Measurements from ENCODE around the gene CFAP74. TPM values are rescaled to one million over a fixed set of nuclear protein-coding genes. Genes with fewer than 3 reads are reported as not detected.

CFAP74 gene
- total and polyA plus RNA-seq, 2 of the 13 experiments (the other 11 are each of a cell fraction or from before 2014, with no cell fraction given) = 0.27 to 0.62 TPM

- POLR2A ChIA-PET = no interaction called here
- in situ Hi-C loops (cut with HindIII; ENCODE audit: extremely low pct_ligation_motif_present, low pct_unique_long_range_greater_than_20kb) = no loop called here
- no peak for FAIRE-seq
Observed at GRCh38 chr1:2052054-2052679, 48.6 kb upstream of the CFAP74 start.

More at GRCh38 chr1:2052054-2052679, 48.6 kb upstream of the CFAP74 start:
- WGBS (ENCODE audit: low lambda C conversion rate) = 86% methylated on average over 16 of the region's 16 CpGs
- Histone ChIP-seq H3K36me3 (replicated peaks in 1 of 2; ENCODE audit: control insufficient read depth in 1 of 2, insufficient read depth in 2 of 2, low read length in 2 of 2) (peaks cover 7 to 11% of the 10 kb centered on the region in 2 experiments; a peak in 3 of 5 replicates), H3K9ac (ENCODE audit: insufficient read depth, low read depth, low read length) (peak overlapping the region; percentile 73; the same call in 1 of the 2 replicates), H3K27me3 (ENCODE audit: control insufficient read depth in 1 of 2, insufficient read depth in 2 of 2, low read length in 2 of 2) (no peaks in the 10 kb centered on the region), H2AFZ (ENCODE audit: low read length) (no peak overlapping the region), H3K9me3 (ENCODE audit: low read length) (no peaks in the 10 kb centered on the region), H3K79me2 (ENCODE audit: insufficient read depth, low read length) (peaks cover 3% of the 10 kb centered on the region), H3K4me2 (ENCODE audit: low read depth, low read length) (peak overlapping the region; percentile 80), H3K4me1 (ENCODE audit: insufficient read depth, low read length) (peaks cover 49% of the 10 kb centered on the region), H4K20me1 (ENCODE audit: insufficient read depth, low read length) (0 out of 2 replicates have a peak, but pooled peaks cover 5% of the 10 kb centered on the region), H3K4me3 (replicated peaks in 1 of 3; ENCODE audit: insufficient read depth in 1 of 3, low read depth in 2 of 3, low read length in 3 of 3) (peak overlapping the region in 2 of 3 experiments; percentile 80 to 89; a peak in 3 of 6 replicates), H3K27ac (ENCODE audit: extremely low read length, insufficient read depth, low read length) (no peak overlapping the region)
- DNase-seq (ENCODE audit: low spot score) = no peak
- no peak for TF ChIP-seq ZFX (CRISPR knock-in tag; IDR thresholded peaks at IDR 0.05; ENCODE audit: low read depth)
- TF ChIP-seq ARNT2 (CRISPR knock-in tag; IDR thresholded peaks at IDR 0.05; ENCODE audit: low read depth) = no peak
- no peak for TF ChIP-seq MAX (IDR thresholded peaks at IDR 0.05)
- TF ChIP-seq ZNF468 (CRISPR knock-in tag; IDR thresholded peaks at IDR 0.05) = no peak
- no peak for TF ChIP-seq ZNF33A (CRISPR knock-in tag; IDR thresholded peaks at IDR 0.05; ENCODE audit: borderline replicate concordance)
- no peak for TF ChIP-seq ZNF557 (CRISPR knock-in tag; IDR thresholded peaks at IDR 0.05)
- TF ChIP-seq, protein P1, sequence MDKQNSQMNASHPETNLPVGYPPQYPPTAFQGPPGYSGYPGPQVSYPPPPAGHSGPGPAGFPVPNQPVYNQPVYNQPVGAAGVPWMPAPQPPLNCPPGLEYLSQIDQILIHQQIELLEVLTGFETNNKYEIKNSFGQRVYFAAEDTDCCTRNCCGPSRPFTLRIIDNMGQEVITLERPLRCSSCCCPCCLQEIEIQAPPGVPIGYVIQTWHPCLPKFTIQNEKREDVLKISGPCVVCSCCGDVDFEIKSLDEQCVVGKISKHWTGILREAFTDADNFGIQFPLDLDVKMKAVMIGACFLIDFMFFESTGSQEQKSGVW (CRISPR knock-in tag; IDR thresholded peaks at IDR 0.05; ENCODE audit: borderline replicate concordance) = no peak
- no peak for TF ChIP-seq SOX13 (IDR thresholded peaks at IDR 0.05)
- TF ChIP-seq SOX13 (CRISPR knock-in tag; conservative IDR thresholded peaks at IDR 0.05 in 1 of 2, IDR thresholded peaks at IDR 0.05 in 1 of 2) = no peak
- TF ChIP-seq FOXK1 (CRISPR knock-in tag; IDR thresholded peaks at IDR 0.05; ENCODE audit: borderline replicate concordance, low read depth) = no peak
- TF ChIP-seq HMGA1 (CRISPR knock-in tag; conservative IDR thresholded peaks at IDR 0.05) = no peak
- TF ChIP-seq ZNF3 (CRISPR knock-in tag; IDR thresholded peaks at IDR 0.05) = no peak
- no peak for TF ChIP-seq ZNF761 (CRISPR knock-in tag; conservative IDR thresholded peaks at IDR 0.05)
- BruUV-seq (replicated peaks) = no TSS peak
- CTCF ChIA-PET (ENCODE audit: low intra/inter-chr PET ratio, low total read pairs) = no interaction called here
- ATAC-seq = no peak
- intact Hi-C loops (cut with micrococcal nuclease; ENCODE audit: unreplicated experiment) = no loop called here

Measured in HepG2 (cell line).